DMS53 (cell line): Measurements from ENCODE around the gene TMEM63C.

Experiments
- DNase-seq: peaks from one replicate; lab custom pipeline; 2025; lab: John Stamatoyannopoulos, UW

Gene TMEM63C

GRCh38 chr14:77256694-77257093 lies 75.1 kb downstream of the TMEM63C start:
- no peak for DNase-seq

DNA sequence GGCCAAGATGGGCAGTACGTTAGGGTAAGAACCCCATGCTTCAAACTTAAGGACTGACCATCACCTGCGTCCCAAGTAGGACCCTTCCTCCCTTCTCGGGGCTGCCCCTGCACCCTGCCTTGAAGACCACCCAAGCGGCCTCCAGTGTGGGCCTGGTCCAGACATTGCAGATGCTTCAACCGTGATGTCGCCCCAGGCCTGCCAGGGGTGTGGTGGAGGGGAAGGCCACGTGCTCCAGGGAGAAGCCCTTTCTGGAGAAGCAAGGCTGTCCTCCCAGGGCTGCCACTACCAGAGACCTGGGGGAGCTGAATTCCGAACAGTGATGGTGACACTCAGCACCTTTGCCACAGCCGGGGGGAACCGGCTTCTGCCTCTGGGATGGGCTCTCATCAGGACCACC lies 76.1 kb downstream of the TMEM63C start:
- DNase-seq: no peak

GRCh38 chr14:77258566-77258965 lies 77.0 kb downstream of the TMEM63C start:
- no peak for DNase-seq

DNA sequence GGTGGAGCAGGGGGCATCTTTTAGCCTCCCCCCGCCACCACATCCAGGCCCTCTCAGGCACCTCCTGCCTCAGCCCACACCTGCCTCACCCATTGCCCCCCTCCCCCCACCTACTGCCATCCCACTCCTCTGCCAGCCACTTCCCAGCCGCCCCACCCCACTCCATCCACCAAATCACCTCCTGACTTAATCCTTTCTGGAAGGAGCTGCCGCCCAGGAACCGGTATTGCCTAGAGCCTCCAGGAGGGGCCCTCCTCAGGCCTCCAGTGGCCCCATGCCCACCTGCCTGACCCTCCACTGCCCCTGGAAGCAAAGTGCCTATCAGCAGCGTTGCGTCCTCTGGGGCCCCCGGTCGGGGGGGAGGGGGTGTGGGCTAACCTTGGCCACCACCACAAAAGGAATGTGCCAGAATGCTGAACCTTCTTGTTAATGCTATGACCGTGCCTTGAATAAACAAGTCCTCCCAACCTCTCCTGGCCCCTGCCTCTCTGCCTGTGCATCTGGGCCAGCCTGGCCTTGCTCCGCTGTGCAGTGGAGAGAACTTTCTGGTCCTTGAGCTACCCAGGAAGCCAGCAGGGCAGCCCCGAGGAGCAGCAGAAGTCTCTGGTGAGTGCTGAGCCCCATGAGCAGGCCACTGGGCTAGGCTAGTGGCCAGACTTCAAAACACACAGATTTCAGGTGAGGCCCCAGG lies 77.6 kb downstream of the TMEM63C start:
- DNase-seq: no peak

GRCh38 chr14:77260199-77260598 lies 78.6 kb downstream of the TMEM63C start:
- DNase-seq: no peak

DNA sequence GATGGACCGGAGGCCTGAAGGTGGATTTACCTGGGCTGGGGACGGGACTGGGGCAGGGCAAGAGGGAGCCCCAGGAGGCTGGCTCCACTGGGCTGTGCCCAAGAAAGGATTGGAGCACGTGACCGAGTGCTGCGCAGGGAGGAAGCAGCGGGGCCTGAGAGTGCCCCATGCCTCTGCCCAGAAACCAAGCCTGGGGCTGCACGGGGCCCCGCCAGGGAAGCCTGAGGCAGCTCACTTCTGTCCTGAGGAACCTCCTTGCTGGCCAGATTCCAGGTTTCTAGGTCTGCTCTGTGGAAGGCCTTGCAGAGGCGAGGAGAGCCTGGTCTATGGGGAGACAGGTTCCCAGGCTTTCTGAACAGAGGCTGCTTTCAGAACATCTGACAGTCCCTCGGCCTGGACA lies 79.0 kb downstream of the TMEM63C start:
- no peak for DNase-seq

DNA sequence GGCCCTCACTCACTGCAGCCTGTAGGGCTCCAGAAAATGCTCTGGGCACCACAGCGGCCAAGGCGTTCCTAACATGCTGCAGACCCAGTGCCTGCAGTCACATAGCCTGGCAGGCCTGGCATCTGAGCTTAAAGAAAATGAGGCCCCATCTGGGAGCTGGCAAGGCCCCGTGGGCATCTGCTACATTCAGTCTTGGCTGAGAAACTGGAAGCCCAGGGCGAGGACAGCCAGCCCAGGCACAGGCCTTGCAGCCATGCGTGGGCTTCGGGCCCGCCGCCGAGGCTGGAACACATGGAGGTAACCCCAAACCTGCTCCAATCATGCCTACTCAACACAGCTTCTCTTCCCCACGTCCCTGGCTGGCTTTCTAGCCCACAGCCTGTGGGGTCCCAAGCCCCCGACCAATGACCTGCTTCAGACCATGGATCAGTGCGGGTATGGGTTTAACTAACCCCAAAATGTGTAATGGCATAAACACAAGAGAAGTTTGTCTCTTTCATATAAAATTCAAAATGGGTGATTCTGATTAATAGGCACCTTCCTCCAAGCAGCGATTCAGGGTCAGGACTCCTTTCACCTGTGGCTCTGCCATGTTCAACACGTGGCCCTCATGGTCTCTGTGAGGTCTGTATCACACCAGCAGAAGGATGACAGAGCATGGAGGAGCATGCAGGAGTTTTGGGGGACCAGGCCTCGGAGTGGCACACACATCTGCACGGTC lies 83.0 kb downstream of the TMEM63C start:
- DNase-seq: no peak

DNA sequence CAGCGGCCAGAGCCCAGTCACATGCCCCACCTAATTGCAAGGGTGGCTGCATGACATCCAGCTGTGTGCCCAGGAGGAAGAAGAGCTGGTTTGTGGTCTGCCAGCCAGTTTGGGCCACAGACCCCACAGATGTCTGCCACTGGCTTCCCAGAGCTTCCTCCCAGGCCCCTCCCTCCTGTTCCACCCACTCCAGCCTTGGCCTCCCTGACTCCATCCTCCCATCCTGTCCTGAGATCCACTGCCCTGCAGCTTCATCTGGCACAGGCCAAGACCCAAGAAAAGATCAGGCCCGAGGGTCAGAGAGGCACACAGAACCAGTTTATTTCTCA lies 83.6 kb downstream of the TMEM63C start:
- DNase-seq: no peak

DNA sequence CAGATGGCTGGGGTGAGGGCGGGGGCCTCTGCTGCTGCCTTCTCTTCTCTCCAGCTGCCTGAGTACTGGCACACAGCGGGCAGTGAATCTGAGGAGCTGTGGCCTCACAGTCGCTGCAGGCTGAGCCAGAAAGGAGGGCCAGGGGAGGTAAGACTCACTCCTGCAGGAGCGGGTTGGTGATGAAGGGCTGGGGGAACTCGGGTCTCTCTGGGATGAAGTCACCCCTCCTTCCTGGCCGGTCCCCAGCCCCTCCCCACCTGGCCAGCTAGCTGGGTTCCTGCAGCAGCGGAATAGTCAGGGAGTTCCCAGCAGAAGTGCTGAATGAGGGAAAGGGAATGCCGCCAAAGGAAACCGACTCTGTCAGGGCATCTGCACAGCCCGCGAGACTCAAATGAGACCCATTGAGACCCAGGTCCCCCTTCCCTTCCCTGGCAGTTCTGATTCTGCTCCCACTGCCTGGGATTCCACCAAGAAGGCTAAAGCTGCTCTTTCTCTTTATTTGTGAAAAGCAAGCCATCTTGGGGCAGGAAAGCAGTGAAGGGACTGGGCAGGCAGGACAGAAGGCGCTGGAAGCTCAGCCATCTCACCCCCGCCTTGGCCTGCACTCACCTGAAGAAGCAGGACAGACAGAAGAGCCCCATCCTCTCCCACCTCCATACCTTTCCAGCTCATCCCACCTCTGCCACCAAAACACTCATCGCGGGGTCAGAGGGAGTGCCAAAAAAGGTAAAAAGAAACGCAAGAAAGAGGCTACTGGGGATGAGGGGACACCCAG lies 84.2 kb downstream of the TMEM63C start:
- no peak for DNase-seq

DNA sequence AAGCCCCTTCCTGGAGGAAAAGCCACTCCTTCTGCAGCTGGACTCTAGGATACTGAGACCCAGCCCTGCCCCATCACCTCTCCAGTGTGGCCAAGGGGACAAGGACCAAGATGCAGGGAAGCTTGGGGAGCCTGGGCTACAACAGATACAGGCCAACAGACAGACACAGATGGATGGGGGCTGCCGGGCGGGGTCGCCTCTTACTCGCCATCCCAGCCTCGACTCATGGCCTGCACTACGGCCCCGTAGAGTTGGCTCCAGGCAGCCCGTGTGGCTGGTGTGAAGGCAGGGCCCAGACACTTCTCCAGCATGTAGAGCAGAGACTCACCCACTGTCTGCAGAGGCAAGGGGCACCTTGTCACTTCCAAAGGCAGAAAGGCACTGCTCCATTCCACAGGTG lies 84.7 kb downstream of the TMEM63C start:
- DNase-seq: no peak

- no peak for DNase-seq
Measured at GRCh38 chr14:77267937-77268699, 86.5 kb downstream of the TMEM63C start.

GRCh38 chr14:77268989-77269600 lies 87.5 kb downstream of the TMEM63C start:
- peak; percentile 74 for DNase-seq

- DNase-seq: peak; percentile 53
Measured at GRCh38 chr14:77270361-77271112, 88.9 kb downstream of the TMEM63C start.

DNA sequence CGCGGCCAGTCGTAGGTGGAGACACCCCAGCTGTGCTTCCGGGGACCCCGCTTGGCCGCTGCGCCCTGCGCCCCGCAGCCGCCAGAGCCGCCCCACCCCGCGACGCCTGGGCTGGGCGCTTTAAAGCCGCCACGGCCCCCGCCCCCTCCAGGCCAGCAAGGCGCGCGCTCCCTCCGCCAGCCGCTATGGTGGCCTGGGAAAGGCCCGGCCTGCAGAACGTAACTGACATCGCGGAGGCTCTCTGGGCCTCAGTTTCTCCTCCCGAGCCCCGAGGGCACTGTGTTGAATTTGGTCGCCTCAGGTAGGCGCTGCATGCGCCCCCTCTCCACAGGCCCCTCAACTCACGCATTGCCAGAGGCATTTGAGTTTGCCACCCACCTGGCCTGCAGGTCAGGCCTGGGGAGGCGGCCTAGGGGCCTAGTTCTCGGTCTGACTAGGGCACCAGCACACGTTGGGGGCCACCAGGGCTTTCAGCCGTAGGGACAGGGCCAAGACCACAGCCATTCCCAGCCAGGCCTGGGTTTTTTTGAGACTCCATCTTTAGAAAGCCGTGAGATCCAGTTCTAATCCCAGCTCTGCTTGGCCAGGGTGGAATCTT lies 89.6 kb downstream of the TMEM63C start, which contains the start of gene NGB:
Gene NGB (minus strand): TSS at position 94 of the 598 bp plus-strand sequence. CDS start 269 bp downstream, outside the sequence.
- DNase-seq: peak; percentile 38

DNA sequence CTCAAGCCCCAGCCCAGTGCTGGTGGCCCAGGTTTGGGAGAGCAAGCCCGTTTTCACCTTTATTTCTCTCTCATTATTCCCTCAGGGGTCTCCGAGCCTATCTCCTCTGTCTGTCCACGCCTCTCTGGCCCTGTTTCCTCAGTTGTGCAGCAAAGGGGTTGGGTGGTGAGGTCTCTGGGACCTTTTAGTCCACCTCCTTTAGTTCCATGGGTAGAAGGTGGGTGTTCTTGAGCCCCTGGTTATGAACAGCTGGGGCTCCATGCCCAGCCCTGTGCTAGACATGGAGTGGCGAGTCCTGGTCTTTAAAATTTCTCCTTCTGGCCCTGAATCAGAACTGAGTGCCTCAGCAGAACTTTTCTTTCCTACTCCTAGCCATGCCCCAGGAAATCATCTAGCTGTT lies 90.7 kb downstream of the TMEM63C start:
- DNase-seq: no peak

DNA sequence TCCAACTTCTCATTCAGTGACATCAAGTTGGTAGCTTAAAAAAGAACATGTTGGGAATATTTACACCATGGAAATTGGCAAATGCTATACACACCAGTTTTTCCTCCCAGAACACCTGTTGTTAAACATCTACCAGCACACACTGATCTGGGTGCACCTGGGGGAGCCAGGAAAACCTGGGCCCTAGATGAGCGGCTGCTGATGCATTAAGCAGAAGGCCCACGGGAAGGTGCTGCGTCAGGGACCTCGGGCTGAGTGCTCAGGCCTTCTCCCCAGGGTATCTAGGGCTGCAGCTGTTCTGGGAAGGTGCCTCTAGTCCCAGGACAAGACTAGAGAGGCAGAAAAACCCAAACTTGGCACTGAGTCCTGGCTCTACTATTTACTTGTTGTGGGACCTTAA lies 92.2 kb downstream of the TMEM63C start:
- DNase-seq: no peak

GRCh38 chr14:77275041-77275580 lies 93.5 kb downstream of the TMEM63C start:
- no peak for DNase-seq

GRCh38 chr14:77275601-77276017 lies 94.0 kb downstream of the TMEM63C start:
- no peak for DNase-seq

DNA sequence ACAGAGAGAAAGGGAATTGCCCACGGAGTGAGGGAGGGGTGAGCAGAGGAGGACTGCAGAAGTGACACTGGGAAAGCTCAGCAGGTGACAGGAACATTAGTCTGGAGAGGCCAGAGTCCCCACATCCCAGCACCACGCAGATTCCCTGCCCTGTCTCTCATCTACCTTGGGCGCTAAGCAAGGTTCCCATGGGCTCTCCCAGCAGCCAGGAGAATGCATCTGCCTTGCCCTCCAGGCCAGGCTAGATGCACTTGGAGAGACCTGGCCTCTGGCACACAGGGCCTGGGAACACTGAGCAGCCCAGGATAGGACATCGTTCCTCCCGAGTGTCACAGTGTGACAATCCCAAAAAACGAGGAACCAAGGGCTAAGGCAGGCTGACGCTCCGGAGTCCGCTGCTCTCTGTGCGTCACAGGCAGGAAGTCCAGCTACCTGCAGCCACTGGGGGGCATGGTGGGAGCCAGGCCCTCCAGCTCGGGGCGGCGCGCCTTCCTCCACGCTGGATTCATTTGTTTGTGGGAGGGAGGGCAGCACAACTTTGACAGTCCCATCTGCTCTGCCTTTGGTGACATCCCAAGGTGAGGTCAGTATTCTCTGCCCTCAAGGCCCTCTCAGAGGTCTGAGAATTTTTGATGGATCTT lies 94.8 kb downstream of the TMEM63C start:
- no peak for DNase-seq

- no peak for DNase-seq
Measured at GRCh38 chr14:77276959-77277358, 95.4 kb downstream of the TMEM63C start.
